GM12865 (cell line): ENCODE data around the gene VWA8.

Experiments
- DNase-seq: peaks from one replicate; pipeline ENCODE4 v3.0.0; 2010; ENCODE audit warnings: low read depth
- H3K4me3 ChIP-seq: 2 replicates; pipeline ENCODE4 v1.5.1; 2011; ENCODE audit warnings: mild to moderate bottlenecking, low read depth, low read length, control low read depth
- CTCF ChIP-seq: IDR thresholded peaks from 2 replicates; pipeline ENCODE4 v1.5.1; 2011; ENCODE audit warnings: low read length, control low read depth, low read depth, inconsistent platforms; ENCODE audit not compliant: insufficient read depth; ENCODE audit errors: missing control alignments

The VWA8 gene

GRCh38 chr13:41568143-41568971 is 392.6 kb downstream of the VWA8 start:
- no peak for DNase-seq
- no peak overlapping the region for H3K4me3 ChIP-seq
- no peak for TF ChIP-seq CTCF

GRCh38 chr13:41567363-41567762 is 393.5 kb downstream of the VWA8 start:
- no peak for TF ChIP-seq CTCF
- H3K4me3 ChIP-seq, result no peak overlapping the region
- no peak for DNase-seq

GRCh38 chr13:41565846-41566245 is 395.1 kb downstream of the VWA8 start:
- no peak for TF ChIP-seq CTCF
- no peak for DNase-seq
- H3K4me3 ChIP-seq, result no peak overlapping the region

- TF ChIP-seq CTCF, result no peak
- DNase-seq, result no peak
- H3K4me3 ChIP-seq, result no peak overlapping the region
Observed at GRCh38 chr13:41565216-41565615, 395.7 kb downstream of the VWA8 start.

GRCh38 chr13:41563984-41564365 is 396.9 kb downstream of the VWA8 start:
- H3K4me3 ChIP-seq, result no peak overlapping the region
- no peak for DNase-seq

GRCh38 chr13:41563341-41563983 is 397.4 kb downstream of the VWA8 start:
- no peak overlapping the region for H3K4me3 ChIP-seq
- no peak for DNase-seq
- TF ChIP-seq CTCF, result no peak

More at GRCh38 chr13:41563984-41564365, 396.9 kb downstream of the VWA8 start:
- no peak for TF ChIP-seq CTCF

GRCh38 chr13:41562541-41563178 is 398.2 kb downstream of the VWA8 start:
- no peak for TF ChIP-seq CTCF
- no peak overlapping the region for H3K4me3 ChIP-seq

More at GRCh38 chr13:41562541-41563178, 398.2 kb downstream of the VWA8 start:
- no peak for DNase-seq
